Smooth muscle cell of the brain vasculature (primary cell): ENCODE measurements around the gene KCNA2.

Experiments used
- DNase-seq: peaks from one replicate; pipeline ENCODE4 v3.0.0-alpha.2; 2012; ENCODE audit warnings: low read depth, low spot score

Gene KCNA2

DNA sequence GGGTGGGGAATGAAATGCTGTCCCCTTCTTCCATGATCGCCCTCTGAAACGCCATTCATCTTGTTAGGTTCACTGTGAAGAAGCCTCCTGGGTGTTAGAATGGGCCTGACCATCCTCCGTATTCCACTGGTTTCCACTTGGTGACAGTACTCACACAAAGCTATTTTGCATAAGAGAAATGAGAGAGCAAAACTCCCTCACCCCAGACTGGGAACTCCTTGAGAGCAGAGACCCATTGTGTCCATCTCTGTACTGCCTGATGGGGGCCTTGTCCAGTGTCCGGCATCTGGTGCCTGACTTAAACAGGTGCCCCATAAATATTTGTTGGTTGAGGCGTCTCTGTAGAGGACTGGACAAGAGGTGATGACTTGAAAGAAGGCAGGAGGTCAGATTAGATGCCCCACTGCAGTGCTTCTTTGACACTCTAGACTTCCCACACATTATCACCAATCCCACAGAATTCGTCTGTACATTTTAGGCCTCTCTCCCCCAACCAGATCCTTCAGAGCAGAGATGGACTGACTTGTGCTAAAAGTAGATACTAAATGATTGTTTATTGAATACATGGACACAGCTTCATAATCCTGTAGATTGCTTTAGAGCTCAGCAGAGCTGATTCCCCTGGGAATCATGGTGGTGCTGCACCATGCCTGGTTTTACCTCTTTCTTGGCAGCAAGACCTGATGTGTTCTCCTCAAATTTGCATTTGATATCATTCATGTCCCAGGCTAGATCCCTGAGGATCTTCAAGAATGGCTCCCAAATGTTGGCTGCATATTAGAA, 22.4 kb upstream of the KCNA2 start:
- no peak for DNase-seq

DNA sequence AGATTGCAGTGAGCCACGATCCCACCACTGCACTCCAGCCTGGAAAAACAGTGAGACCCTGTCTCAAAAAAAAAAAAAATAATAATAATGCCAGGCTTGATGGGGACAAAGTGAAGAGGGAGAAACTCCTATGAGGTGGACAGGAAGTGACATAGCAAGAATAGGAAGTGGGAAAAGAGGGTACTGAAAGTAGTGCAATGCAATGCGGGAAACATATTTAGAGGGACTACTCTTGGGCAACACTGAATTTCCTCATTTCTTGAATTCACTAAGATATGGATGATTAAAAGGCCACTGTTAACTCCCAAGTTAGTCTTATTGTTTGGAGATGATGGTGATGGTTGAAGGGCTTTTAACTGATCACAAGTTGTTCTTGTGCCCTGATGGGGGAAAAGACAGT, 21.6 kb upstream of the KCNA2 start:
- no peak for DNase-seq

DNA sequence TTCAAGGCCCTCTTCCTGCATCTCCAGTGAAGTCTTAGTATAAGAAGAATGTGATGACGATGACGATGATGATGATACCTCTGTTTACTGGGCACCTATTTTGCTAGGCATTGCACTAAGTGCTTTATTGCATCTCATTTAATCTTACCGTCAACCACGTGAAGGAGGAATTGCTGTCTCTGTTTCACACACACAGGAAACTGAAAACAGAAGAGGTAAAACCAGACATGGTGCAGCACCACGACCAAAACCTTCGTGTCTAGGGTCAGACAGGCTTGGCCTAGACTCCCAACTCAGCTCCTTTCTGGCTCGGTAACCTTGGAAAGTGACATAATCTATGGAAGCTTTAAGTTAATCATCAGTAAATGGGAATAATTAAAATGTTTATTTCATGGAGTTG, 20.7 kb upstream of the KCNA2 start:
- no peak for DNase-seq

DNA sequence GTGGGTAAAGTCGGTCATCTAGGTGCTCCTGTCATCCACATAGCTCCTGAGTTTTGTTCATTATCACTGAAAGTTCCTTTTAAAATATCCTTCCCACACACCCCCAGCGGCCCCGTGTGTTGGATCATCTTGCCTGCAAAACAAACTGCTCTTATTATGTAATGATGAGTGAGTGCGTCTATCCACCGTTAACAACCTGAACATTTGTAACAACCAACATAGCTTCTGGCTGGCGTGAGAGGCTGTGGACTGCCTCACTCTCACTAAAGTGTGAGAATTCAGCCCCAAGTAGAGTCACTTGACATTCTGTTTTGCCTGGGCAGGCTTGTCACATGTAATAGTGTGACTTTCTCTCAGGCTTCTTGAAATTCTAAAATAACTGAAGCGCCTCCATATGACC, 14.5 kb upstream of the KCNA2 start:
- DNase-seq, result no peak

DNA sequence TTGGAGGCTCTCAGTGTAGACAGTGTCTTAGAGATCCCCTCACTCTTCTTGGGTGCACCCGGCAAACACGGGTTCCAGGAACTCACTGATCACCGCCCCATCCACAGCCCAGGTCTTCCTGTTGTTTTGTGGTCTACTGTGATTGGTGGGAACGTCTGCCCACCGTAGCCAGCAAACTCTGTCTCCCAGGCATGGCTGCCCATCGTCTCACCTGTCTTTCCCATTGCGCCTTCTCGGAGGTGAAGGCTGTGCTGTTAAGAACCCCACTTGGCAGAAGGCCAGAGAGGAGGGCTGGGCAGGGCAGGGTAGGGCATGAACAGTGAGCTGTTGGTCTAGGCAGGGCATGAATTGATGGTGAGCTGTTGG, 14.1 kb upstream of the KCNA2 start:
- no peak for DNase-seq

DNA sequence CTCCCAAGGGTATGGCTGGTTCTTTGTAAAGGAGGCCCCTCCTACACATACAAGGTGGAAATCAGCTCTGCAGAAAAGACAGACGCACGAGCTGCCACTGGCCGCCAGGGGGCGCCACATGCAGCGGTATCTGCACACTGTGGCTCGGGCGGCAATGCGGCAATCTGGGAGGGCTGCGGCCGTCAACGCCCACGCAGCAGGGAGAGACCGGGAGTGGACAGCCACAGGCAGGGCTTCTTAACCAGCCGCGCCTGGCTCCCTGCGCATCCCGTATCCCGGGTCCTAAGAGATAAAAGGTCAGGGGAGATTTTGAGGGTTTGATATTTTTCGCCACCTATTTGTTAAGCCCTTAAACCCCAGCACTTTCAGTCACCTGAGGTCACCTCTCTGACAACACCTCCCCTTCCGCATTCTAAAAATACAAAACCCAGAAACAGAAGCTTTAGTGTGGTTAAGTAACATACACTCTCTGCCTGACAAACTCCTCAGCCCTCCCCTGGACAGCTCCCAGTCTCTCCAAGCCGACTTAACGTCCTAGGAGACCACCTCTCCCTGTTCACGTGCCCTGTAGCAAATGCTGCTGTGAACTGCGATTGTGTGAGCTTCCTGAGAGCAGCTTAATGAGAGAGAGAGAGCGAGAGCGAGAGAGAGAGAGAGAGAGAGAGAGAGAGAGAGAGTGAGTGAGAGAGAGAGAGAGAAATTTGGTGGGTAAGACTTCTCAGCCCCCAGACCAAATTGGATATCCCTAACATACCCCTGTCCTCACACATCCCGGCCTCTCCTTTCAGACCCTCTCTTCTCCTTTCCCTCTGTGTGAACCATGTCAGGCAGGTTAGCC, 13.5 kb upstream of the KCNA2 start:
- no peak for DNase-seq

DNA sequence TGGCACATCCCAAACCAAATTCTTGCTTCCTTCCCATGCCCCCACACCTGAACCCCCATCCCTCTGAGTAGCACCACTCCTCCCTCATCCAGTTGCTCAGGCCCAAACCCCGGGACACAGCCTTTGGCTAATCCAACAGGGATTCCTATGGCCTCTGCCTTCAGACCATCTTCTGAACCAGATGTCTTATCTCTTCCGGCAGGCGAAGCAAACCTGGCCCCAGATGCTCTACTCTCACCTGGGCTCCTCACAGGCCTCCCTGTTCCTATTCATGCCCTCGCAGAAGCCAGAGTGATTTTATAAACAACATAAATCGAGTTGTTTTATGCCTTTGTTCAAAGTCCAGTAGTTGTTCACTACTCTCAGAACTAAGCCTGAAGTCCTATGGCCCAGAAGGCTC, 12.5 kb upstream of the KCNA2 start:
- no peak for DNase-seq

DNA sequence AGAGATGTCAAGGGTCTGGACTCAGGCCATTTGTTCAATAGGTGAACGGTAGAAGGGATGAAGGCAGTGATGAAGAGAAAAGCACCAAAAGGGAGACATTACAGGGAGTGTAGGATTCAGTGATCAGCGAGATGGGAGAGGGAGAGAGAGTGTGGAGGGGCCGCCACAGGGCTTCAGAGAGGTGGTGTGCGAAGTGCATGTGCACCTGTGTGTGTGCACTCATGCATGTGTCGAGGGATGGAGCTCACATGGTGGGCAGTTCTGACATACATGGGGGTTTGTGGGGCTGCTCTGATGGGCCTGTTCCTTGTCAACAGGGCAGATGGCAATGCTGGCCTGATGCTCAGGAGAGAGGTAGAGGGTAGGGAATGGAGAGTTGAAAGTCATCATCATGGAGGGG, 11.4 kb upstream of the KCNA2 start:
- DNase-seq, result no peak

DNA sequence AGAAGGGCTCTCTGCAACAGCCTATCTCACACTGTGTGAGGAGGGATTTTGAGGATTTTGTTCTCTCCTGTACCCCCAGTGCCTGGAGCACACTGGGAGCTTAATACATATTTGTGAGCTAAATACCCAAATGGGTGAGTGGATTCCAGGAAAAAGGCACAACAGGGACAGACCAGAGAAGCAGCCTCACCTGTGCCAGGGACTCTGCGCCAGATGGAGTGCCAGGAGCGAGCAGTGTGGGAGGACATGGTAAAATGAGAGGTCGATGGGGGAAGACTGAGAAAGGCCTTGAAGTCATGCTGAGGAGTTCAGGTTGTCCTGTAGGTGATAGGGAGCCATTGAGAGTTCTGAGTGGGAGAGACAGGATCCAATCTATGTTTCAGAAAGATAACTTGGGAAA, 11.0 kb upstream of the KCNA2 start:
- DNase-seq, result no peak

DNA sequence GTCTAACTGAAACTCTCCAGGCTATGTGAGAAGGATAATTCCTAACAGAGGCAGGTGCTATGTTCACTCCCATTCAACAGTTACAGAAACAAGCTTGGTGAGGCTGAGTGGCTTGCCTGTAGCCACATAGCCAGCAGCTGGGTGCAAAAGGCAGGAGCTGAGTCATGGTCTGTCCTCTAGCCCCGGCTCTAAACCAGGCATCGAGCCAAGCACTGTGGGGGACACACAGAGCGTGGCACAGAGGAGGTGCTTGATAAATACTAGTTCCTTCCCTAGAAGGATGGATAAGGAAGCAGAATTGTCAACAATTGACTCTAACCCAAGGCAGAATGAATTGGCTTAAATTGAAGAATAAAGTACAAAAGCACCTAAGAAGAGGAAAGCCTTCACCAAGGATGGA, 10.4 kb upstream of the KCNA2 start:
- DNase-seq, result no peak

DNA sequence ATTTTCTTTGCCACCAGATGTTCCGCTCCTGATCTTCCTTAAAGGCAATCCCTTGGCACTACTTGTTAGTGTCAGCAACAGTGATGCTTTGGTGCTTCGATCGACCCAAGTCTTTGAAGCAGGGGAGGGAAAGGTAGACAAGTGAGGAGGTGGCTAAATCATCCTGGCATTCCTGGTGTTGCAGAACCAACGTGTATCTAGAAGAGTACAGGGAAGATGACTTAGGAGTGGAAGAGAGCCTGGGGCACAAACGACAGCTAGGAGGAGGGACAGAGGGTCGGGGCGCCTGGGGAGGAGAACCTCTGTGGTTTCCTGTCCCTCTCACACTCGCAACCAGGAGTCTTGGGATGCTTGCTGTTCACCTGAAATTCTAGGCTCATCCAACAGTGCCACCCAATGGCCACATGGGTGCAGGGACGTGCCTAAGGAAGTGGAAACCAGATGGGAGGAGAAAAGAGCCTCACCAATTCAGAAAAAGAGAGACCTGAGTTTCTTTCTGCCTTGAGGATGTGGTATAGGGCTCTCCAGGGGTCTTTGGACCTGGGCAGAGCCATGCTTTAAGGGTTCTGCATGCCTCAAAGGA, 9.5 kb upstream of the KCNA2 start:
- no peak for DNase-seq

DNA sequence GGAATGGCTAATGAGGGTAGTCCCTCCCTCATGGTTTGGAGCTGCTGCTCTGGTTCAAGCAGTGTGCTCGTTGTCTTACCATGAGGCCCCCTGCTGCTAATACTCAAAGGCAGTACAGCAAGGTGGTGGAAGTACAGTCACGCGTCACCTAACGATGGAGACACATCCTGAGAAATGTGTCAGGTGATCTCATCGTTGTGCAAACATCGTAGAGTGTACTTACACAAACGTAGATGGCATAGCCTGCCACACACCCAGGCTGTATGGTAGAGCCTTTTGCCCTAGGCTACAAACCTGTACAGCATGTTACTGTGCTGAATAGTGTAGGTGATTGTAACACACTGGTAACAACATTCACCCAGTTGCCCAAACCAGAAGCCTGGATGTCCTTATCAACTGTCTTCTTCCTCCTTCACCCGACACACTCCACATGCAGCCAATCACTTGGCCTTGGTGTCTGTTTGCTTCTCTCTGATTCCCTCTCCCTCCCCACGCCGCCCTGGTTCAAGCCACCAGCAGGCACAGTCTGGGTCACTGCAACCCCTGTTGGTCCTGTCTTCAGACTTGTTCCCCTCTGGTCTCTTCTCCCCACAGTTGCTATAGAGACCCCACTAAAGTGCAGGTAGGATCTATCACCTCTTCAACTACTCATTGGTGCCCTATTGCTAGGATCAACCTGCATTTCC, 6.0 kb upstream of the KCNA2 start:
- DNase-seq, result no peak

DNA sequence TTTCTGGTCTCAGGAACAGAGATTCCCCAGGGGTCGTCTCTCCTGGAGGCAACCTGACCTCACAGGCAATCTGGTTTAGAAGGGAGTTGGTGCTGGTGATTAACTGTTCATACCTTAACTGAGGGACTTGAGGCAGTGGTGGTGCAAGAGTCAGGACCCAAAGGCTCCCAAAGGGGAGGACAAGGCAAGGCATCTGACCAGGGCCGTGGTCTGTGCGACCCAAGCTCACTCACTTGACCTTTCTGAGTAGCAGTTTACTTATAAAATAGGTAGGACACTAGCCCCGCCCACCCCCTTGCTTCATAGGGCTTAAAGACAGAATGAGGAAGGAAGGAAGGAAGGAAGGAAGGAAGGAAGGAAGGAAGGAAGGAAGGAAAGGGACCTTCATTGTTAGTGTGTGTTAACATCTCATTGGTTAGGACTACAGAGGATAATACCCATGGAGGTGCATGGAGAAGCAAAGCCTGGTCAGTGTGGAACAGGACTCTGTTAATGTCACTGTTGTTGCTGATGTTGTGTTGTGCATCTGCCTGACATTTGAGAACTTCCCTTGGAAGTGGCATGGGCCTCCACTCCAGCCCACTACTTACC, 4.6 kb upstream of the KCNA2 start:
- DNase-seq, result no peak

DNA sequence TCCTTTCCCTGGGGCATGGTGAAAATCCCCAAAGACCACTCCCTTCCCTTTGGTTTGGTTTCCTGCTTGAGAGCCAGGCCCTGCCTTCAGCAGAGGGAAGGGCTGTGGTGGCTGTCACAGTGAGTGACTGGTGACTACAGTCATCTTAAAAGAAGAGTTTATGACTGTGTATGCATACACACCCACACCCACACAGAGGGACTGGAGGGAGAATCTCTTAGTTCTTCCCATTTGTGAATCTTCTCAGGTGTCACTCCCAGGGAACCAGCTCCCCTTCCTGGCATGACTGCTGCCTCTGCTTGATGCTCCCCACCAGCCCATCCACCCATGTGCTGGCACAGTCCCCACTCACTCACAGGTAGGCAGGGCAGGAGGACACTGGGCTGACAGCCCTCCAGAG, 3.9 kb upstream of the KCNA2 start:
- no peak for DNase-seq

DNA sequence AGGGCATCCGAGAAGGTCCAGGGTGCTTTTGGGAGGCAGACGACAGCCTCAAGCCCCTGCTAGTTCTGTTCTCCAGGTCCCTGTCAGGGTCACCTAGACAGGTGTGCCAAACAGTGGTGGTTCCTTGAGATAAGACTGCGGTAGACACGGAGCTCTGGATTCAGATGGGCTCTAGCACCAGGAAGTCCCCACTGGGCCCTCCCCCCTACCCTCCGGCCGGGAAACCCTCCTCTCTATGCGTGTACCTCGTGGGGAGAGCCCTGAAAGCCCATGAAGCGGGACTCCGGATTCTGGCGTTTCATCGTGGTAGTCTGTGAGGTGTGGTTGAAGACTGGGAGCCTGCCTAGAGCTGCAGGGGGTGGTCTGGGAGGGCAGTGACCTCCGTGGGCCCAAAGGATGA, 2.1 kb upstream of the KCNA2 start:
- DNase-seq, result no peak

DNA sequence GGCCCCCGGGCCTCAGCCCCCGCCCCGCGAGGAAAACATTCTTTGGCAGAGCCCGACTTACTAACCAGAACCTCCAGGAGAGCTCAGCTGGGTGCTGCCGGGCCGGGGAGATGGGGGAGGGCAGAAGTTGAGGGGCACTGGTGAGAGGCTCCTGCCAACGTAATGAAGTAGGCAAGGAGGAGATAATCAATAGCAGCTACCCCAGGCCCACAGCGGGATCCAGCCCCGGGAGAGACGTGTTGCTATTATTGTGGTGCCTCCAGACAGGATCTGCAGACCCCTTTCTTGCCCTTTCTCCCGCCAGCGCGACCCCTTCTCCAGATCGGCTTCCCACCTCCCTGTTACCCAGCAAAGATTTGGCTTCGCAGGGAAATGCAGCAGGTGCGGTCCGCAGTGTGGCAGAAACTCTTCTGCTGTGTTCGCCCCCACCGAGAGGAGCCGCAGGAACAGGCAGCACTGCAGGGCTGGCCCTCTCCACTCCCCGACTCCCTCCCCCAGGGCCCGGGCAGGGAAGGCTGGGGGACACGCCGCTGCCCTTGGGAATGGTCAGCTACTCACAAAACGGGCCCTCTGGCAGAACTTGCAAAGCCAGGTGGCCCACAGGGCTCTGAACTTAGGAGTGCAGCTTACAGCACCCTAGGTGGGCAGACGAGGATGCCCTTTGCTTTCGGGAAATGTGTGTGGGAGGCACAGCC, 1.5 kb upstream of the KCNA2 start:
- no peak for DNase-seq

DNA sequence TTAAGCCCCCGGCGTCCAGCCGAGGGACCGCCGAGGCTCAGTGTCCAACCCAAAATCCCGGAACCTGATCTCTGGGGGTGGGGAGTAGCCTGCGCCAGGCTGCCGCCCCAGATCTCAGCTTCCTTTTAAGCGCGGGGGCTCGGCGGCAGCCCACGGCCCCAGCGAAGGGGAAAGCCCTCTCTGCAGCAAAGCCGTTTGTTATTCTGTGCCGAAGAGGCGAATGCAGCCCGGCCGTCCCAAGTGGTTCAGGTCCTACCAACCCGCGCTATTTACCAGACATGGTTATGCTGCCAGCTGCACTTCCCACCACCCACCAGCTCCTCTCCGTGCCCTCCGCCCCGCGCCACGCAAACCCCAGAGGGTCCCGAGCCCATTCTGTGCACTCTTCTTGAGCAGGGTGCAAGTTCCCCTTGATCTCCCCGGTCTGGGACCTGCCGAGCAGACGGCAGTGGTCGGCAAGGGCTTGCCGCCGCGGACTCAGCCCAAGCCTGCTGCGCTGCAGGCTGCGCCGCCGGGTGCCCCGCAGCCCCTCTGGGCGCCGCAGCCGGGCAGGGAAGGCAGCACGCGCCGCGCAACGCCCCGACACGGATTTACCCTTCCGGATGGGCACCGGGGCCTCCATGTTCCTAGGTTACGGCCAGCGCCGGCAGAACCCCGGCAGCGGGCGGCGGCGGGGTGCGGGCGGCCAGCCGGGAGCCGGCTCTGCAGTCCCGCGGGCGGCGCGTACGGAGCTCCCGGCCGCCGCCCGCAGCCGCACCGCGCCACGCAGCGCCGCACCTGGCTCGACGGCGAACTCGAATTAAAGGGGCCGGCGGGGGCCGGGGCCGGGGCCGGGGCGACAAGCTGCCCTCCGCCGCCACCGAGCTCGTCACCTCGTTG, 738 bp upstream of the KCNA2 start:
- DNase-seq, result no peak

DNA sequence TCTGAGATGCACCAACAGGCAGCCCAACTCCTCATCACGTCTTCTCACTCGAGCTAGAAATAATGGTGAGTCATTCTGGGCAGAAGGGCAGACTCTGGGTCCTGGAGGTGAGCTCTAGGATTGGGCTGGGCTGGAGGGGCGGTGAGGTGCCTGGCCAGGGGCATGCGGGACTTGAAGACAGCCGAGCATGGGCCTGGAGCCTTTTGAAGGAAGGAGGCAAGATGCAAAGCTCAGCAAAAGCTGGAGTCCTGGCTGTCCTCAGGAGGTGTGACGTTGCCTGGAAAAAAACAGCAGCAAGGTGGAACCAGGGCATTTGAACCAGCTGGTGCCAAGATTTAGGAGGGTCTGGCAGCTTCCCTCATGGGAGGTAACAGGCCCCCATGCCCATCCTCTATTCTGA, 712 bp downstream of the KCNA2 start:
- DNase-seq, result no peak

DNA sequence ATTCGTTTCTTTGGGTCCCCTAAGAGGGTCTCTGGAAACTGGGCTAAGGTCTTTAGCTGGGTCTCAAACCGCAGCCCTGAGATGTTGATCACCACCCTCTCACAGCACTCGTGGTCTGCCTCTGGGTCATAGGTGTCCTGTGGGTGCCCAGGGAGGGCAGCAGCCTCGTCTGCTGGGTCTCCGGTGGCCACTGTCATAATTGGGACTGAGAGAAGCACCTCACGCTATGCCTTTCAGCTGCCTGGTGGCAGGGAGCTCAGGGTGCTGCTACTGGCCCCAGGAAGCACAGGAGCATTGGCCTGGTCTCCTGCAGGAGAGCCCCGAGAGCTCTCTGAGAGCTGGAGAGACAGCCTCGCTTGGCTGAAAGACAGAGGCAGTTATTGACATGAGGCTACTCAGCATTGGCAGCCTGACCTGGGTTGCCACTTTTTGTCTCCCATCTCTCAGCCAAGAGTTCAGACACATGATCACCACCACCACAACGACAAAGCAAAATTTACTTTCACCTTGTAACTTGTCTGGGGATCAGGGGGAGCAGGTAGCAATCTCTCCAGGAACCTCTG, 1.5 kb downstream of the KCNA2 start:
- no peak for DNase-seq

DNA sequence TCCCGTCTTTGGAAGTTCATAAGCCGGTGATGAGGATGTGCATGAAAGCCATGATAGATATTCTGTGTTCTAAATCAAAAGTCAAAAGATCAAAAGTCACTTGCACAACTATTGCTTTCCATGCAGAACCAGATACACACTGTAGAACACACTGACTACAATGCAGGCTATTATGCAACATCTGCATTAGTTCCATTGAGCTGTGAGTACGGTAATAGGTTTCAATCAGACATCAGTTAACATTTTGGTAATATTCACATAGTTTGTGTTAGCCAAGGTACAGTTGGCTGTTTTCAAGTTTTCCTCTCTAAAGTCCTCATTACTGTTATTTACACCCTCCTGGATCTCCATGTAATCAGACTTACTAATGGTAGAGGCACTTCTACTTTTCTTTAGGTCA, 3.1 kb downstream of the KCNA2 start:
- DNase-seq, result no peak
